Measurements from ENCODE around the gene POLR2E. TPM values are rescaled to one million over a fixed set of nuclear protein-coding genes. Genes with fewer than 3 reads are reported as not detected.

The POLR2E gene
- total and polyA plus RNA-seq, 2 of the 13 experiments (the other 11 are each of a cell fraction or from before 2014, with no cell fraction given): 140 to 272 TPM

DNA sequence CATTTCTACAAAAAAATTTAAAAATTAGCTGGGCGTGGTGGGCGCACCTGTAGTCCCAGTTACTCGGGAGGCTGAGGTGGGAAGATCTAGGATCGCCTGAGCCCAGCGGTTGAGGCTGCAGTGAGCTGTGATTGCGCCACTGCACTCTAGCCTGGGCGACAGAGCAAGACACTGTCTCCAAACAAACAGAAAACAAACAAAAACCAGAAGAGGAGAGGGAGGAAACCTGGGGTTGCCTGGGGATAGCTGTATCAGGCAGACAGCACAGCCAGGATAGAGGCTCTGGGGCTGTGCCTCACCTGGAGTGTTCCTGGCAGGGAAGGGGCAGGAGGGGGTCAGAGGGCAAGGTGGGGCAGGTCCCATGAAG, 2.6 kb upstream of the POLR2E start (continued):
- TF ChIP-seq TCF7L2 (IDR thresholded peaks at IDR 0.05; ENCODE audit: low read depth, low read length) (no peak), ZNF460 (CRISPR knock-in tag; IDR thresholded peaks at IDR 0.05; ENCODE audit: borderline replicate concordance) (peak; percentile 100), PHF8 (CRISPR knock-in tag; IDR thresholded peaks at IDR 0.05) (no peak; the same call in 1 of the 2 replicates), ATF7 (IDR thresholded peaks at IDR 0.05) (no peak), ATF7 (CRISPR knock-in tag; IDR thresholded peaks at IDR 0.05) (no peak), TP53 (CRISPR knock-in tag; conservative IDR thresholded peaks at IDR 0.05) (no peak), PHB2 (IDR thresholded peaks at IDR 0.05; ENCODE audit: partially characterized antibody) (no peak), ZSCAN9 (CRISPR knock-in tag; IDR thresholded peaks at IDR 0.05; ENCODE audit: borderline replicate concordance) (peak; percentile 70; the same call in 1 of the 2 replicates), ZNF878 (CRISPR knock-in tag; IDR thresholded peaks at IDR 0.05) (peak; percentile 77), ZKSCAN5 (CRISPR knock-in tag; IDR thresholded peaks at IDR 0.05) (no peak), EP300 (IDR thresholded peaks at IDR 0.05; ENCODE audit: low read depth in 2 of 2, low read length in 2 of 2) (peak in 1 of 2 experiments; percentile 34; a peak in 1 of 4 replicates), EP300 (CRISPR knock-in tag; IDR thresholded peaks at IDR 0.05; ENCODE audit: borderline replicate concordance) (no peak), KLF16 (CRISPR knock-in tag; IDR thresholded peaks at IDR 0.05) (peak in 1 of 2 experiments; percentile 36; a peak in 1 of 4 replicates), ZNF350 (CRISPR knock-in tag; IDR thresholded peaks at IDR 0.05; ENCODE audit: borderline replicate concordance, low read depth) (peak; percentile 71), FOSL2 (CRISPR knock-in tag; IDR thresholded peaks at IDR 0.05) (peak; percentile 71), NR2F1 (CRISPR knock-in tag; IDR thresholded peaks at IDR 0.05) (peak in 1 of 2 experiments; percentile 50; a peak in 1 of 4 replicates), RBAK (CRISPR knock-in tag; IDR thresholded peaks at IDR 0.05) (no peak), ZBTB8A (CRISPR knock-in tag; IDR thresholded peaks at IDR 0.05; ENCODE audit: borderline replicate concordance, low read depth) (no peak), SIX4 (CRISPR knock-in tag; IDR thresholded peaks at IDR 0.05) (no peak), ADNP (CRISPR knock-in tag; IDR thresholded peaks at IDR 0.05) (peak; percentile 42; the same call in 1 of the 2 replicates), KDM6A (CRISPR knock-in tag; IDR thresholded peaks at IDR 0.05; ENCODE audit: low read depth) (peak; percentile 64), ZNF160 (CRISPR knock-in tag; IDR thresholded peaks at IDR 0.05) (no peak; the same call in 1 of the 2 replicates)
- TF ChIP-seq, protein P1, sequence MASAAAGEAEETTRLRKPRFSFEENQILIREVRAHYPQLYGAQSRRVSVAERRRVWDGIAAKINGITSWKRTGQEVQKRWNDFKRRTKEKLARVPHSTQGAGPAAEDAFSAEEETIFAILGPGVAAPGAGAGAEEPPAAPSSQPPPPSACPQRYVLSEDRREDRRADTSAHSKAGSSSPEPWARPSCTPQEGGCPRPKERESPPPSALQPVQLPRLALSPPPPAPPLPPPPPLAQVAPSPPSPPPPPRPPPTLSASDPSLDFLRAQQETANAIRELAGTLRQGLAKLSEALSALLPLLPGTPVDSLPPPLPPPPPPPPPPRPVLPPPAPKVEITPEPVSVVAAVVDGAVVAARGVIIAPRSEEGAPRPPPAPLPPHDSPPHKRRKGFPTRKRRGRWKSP (CRISPR knock-in tag; IDR thresholded peaks at IDR 0.05): peak; percentile 87
- TF ChIP-seq, protein P2, sequence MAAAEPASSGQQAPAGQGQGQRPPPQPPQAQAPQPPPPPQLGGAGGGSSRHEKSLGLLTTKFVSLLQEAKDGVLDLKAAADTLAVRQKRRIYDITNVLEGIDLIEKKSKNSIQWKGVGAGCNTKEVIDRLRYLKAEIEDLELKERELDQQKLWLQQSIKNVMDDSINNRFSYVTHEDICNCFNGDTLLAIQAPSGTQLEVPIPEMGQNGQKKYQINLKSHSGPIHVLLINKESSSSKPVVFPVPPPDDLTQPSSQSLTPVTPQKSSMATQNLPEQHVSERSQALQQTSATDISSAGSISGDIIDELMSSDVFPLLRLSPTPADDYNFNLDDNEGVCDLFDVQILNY (CRISPR knock-in tag; conservative IDR thresholded peaks at IDR 0.05): no peak
- TF ChIP-seq, protein P3, sequence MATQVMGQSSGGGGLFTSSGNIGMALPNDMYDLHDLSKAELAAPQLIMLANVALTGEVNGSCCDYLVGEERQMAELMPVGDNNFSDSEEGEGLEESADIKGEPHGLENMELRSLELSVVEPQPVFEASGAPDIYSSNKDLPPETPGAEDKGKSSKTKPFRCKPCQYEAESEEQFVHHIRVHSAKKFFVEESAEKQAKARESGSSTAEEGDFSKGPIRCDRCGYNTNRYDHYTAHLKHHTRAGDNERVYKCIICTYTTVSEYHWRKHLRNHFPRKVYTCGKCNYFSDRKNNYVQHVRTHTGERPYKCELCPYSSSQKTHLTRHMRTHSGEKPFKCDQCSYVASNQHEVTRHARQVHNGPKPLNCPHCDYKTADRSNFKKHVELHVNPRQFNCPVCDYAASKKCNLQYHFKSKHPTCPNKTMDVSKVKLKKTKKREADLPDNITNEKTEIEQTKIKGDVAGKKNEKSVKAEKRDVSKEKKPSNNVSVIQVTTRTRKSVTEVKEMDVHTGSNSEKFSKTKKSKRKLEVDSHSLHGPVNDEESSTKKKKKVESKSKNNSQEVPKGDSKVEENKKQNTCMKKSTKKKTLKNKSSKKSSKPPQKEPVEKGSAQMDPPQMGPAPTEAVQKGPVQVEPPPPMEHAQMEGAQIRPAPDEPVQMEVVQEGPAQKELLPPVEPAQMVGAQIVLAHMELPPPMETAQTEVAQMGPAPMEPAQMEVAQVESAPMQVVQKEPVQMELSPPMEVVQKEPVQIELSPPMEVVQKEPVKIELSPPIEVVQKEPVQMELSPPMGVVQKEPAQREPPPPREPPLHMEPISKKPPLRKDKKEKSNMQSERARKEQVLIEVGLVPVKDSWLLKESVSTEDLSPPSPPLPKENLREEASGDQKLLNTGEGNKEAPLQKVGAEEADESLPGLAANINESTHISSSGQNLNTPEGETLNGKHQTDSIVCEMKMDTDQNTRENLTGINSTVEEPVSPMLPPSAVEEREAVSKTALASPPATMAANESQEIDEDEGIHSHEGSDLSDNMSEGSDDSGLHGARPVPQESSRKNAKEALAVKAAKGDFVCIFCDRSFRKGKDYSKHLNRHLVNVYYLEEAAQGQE (IDR thresholded peaks at IDR 0.05; ENCODE audit: borderline replicate concordance in 1 of 2, low read depth in 1 of 2, low read length in 2 of 2): no peak
- TF ChIP-seq, protein P4, sequence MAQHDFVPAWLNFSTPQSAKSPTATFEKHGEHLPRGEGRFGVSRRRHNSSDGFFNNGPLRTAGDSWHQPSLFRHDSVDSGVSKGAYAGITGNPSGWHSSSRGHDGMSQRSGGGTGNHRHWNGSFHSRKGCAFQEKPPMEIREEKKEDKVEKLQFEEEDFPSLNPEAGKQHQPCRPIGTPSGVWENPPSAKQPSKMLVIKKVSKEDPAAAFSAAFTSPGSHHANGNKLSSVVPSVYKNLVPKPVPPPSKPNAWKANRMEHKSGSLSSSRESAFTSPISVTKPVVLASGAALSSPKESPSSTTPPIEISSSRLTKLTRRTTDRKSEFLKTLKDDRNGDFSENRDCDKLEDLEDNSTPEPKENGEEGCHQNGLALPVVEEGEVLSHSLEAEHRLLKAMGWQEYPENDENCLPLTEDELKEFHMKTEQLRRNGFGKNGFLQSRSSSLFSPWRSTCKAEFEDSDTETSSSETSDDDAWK (CRISPR knock-in tag; IDR thresholded peaks at IDR 0.05): no peak
